GM18951 (cell line): ENCODE data around the gene PTX4.
"Not testable (repeated sequence)": the region's sequence is repeated elsewhere in the genome, so short reads cannot be mapped to it uniquely, and the experiment has no call there.

Source experiments
- POLR2A ChIP-seq: IDR thresholded peaks from 4 replicates; pipeline ENCODE4 v1.6.1; 2011; ENCODE audit warnings: mild to moderate bottlenecking; ENCODE audit not compliant: insufficient read length, insufficient read depth; ENCODE audit errors: extremely low read depth
- in situ Hi-C: fragments of 300-500 bp; cut with MboI; formaldehyde crosslinking; loops from one replicate; pipeline ENCODE4 v1.12.0; 2022; ENCODE audit warnings: low sequenced_read_pairs, mixed read lengths, inconsistent platforms; ENCODE audit not compliant: unreplicated experiment

PTX4 gene

DNA sequence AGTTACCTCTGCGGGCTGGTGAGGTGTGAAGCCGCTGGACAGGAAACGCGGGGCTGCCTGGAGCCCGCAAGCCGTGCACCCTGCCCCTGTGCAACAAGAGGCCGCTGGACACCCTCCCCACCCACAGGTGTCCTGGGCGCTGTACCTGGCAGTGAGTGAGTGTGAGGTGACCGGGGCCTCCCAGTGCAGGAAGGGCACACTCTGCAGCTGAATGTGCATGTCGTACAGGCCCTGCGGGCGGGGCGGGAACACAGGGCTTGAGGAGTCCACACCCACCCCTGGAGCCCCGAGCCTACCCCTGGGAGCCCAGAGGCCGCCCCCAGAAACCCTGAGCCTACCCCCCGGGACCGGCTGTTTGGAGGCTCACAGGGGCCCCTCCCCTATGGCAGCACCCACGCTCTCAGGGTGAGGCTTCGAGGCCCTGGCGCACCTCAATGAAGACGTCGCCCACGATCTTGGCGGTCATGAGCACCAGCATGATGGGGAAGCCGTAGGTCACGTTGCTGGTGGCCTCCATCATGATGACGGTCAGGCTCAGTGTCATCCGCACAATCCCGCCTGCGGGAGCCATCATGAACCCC, 40.1 kb downstream of the PTX4 start:
- in situ Hi-C loops: no loop called here

DNA sequence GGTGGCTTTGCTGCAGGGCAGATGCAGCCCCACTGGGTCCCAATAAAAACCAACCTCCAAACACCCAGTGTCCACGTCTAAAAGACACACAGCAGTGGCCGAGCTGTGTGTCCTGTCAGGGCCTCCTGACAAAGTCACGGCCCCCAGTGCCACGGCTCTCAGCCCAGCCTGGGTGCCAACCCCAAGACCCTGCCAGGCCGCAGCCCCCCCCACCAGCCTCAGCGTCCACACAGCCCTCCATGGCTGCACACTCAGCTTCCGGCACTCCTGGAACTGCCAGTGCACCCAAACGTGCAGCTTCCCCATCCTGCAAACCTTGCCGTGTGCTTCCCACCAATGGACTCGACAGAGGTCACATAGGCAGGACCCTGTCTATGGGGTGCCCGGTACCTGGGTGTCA, 40.8 kb downstream of the PTX4 start:
- TF ChIP-seq POLR2A: no peak
- in situ Hi-C loops: no loop called here

More for the DNA sequence above, 40.1 kb downstream of the PTX4 start:
- TF ChIP-seq POLR2A: no peak

DNA sequence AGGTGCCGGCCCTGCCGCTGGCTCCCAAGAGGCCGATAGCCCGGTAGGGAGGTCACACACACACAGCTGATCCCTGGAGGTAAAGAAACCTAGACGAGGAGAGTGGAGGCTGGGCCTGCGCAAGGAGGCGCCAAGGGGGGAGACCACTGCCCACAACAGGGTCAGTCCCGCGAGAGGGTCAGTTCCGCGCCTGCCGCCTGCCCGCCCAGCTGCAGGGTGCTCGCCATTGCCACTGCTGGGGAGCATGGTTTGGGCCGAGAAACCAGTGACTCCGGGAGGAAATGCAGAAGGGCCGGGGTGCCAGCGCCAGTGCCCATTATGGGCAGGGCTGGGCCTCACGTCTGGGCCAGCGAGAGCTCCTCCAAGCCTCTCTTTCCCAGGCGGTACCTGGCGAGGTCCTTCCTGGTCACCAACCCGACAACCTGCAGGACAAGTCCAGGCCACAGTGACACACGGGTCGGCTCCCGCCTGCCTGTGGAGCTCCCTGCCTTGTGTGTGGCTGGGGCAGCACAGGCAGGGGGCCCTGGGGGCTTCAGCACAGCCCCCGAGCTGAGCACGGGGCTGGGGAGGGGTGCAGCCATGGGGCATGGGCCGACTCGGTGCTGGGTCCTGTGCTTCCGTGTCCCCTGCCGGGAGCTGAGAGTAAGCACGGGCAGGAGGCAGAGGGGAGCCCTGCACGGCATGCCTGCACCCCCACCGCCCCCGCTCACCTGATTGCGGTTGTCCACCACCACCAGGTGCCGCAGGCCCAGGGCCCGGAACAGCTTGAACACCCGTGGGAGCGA, 42.3 kb downstream of the PTX4 start:
- no peak for TF ChIP-seq POLR2A
- in situ Hi-C loops: no loop called here

DNA sequence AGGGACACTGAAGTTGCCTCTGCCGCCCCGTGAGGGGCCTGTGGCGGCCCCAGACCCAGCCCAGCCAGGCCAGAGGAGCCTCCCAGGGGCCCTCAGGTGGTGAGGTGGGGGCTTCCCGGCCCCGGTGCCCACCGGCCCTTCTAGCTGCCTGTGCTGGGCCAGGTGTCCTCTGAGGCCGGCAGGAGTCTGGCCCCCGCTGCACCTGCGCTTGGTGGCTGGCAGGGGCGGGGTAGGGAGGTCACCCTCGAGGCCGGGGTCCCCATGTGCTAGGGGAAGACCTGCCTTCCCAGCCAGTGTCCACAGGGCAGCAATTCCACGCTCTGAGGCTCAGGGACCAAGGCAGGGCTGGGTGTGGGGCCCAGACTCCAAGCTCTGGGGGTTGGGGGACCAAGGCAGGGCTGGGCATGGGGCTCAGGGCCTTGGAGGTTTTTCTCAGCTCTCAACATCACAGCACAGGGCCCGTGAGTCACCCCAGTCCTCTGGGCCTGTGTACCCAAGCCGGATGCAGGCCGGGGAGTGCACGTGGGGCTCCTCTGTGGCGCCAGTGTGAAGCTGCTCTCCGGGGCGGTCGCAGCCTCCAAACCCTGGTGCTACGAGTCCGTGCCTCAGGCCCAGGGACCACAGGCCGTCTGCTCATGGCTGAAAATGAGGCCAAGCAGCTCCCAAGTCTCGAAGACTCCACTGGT, 43.1 kb downstream of the PTX4 start:
- in situ Hi-C loops: no loop called here

DNA sequence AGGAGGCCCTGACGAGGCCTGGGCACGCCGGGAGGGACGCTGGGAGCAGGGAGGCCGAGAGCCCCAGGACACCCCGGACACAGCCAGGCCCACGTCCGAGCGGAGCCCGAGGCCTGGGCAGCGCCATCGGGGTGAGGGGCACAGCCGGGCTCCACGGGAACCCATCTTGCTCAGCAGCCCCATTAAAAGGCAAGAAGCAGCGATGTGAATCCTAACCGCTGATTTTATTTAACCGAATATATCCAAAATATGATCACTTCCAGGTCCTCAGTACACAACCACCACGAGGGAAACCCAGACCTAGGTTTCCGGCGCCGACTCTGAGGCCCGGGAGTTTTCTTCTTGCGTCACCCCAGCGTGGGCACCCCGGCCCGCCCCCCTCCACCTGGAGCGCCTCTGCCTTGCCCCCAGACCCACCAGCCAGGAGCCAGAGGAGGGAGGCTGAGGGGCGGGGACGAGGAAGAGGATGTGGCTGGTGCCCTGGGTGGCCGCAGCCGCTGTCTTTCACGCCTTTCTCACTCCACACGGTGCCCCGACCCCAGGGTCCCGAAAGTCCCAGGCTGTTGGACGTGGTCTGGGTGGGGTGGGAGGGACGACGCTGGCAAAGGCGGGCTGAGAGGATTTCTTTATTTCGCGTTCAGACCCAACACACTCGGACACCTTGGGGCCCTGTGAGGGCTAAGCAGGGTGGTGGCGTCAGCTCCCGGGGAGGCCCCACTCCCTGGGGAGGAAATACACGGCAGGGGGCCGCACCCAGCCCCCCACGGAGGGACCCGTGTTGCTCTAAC, 43.8 kb downstream of the PTX4 start:
- in situ Hi-C loops: no loop called here
- TF ChIP-seq POLR2A: no peak

More for the DNA sequence above, 43.1 kb downstream of the PTX4 start:
- no peak for TF ChIP-seq POLR2A

DNA sequence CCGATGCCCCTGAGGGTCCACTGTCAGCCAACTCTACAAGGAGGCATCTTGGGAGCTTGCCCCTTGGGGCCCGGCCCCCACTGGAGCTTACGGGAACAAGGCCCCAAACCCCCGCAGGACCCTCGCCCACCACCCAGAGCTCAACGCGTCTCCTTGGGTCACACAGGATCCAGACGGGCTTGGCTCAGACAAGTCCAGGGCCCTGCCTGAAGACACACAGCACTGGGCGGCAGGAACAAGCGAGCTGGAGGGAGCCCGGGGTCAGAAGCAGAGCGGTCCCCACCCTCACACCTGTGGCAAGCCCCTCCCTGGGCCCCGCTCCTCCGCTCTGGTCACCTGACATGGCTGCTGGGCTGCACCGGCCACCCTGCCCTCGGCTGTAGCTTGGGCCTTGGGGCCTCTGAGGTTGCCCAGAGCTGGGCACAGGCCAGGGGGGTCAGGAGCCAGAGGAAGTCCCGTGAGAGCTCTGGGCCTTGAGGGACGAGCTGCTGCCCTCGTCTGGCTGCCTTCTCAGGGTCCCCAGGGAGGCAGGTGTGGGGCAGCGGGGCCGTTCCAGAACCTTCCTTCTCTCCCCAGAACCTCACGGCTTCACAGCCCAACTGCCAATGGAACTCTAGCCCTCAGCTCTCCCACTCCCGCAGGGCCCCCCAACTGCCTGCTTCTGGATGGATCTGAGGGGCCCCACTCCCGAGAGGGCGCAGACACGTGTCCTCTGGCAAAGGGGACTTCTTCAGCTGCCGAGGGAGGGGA, 44.6 kb downstream of the PTX4 start, which contains the start of gene CCDC154:
Gene CCDC154 (minus strand): TSS at position 577 of the 750 bp plus-strand sequence. CDS start 234 bp downstream, at position 343.
- in situ Hi-C loops: no loop called here
- no peak for TF ChIP-seq POLR2A

DNA sequence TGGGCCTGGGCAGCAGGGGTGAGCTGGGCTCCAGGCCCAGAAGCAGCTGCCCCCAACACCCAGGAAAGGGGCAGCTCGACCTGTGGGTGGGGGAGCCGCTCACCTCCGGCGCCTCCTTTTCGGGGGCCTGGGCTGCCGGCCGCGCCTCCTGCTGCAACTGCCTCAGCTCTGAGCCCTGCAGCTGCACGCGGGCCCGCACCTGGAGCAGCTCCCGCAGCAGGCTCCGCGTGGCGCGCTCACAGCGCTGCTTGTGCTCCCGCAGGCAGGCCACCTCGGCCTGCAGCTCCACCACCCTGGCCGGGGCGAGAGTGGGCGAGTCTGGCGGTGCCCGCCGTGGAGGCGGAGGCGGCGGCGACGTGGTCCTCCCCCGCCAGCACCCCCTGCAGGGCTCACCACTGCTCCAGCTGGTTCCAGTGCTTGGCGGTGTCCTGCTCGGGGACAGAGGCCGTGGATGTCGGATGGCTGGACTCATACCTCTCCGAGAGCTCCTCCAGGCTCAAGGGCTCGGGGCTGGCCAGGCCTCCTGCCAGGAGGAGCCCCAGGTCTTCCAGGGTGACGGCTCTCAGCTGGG, 45.3 kb downstream of the PTX4 start:
- in situ Hi-C loops: no loop called here
- no peak for TF ChIP-seq POLR2A

DNA sequence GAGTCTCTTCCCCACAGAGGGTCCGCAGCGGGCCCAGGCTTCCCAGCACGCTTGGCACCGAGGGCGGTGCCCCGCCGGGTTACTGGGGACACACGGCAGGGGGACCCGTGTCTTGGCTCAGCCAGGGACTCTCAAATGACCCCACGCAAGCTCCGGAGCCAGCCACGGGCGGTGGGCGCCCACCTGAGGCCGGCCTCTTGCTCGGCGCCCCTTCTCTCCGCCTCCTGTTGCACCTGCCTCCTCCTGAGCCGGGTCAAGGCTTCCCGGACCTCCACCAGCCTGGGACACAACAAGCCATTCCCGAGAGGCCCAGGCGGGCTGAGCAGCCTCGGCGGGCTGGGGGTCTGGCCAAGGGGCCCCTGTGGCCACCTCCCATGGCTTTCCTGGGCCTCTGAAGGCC, 46.0 kb downstream of the PTX4 start:
- TF ChIP-seq POLR2A: no peak
- in situ Hi-C loops: no loop called here

DNA sequence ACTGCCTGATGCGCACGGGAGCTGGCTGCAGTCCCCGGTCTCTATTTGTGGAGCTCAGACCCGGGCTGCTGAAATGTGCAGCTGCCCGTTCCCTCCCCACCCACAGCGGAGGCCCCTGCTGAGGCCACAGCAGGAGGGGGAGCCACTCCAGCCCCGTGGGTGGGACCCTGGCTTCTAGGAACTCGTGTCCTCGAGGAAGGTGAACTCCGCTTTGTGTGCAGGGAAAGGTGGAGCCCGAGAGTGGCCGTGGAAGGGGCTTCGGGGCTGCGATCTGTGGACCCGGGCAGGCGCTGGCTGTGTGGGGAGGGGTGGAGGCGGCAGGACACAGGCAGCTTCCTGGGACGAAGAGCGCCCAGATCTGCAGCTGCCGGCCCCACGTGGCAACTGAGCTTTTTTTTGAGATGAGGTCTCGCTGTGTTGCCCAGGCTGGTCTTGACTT, 47.3 kb downstream of the PTX4 start:
- no peak for TF ChIP-seq POLR2A
- in situ Hi-C loops: no loop called here

DNA sequence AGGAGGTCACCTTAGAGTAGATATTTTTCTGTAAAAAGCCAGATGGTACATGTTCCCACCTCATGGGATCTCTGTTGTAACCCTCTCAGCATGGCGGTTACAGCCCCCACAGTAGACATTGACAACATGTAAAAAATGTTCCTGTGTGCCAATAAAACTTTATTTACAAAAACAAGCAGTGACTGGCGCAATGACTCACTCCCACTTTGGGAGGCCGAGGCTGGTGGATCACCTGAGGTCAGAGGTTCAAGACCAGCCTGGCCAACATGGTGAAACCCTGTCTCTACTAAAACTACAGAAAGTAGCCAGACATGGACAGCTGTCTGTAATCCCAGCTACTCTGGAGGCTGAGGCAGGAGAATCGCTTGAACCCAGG, 49.1 kb downstream of the PTX4 start:
- in situ Hi-C loops: not testable (repeated sequence)

DNA sequence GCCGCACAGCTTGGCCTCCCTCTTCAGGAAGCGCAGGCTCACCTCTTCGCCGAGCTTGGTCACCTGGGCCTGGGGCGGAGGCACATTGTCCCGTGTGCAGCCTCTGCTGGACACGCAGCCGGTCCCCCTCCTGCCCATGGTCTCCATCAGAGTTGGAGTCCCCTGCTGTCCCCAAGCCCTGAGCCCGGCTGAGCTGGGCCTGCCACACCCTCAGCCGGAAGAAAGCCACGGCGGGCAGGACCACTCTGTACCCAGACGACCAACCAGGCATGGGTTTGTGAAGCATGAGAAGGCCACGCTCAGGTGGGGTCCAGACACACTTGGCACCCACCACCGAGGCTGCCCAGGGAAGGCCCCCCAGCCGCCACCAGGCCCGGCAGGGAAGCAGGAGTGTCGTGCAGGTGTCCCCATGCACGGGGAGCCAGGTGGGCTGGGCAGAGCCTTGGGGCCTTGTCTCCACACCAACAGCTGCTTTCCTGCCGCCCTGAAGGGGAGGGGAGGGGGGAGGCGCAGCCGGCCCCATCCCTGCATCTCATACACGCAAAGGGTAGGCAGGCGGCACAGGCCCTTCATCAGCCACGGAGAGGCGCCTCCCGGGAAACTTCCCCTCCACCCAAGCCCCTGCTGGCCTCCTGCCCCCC, 49.6 kb downstream of the PTX4 start:
- no peak for TF ChIP-seq POLR2A
- in situ Hi-C loops: no loop called here
